HTR-8/SVneo (cell line): ENCODE measurements around the gene PRCP.

Source experiments
- DNase-seq: peaks from one replicate; pipeline ENCODE4 v3.0.0; 2011; ENCODE audit warnings: low spot score, mixed read lengths; ENCODE audit not compliant: insufficient read length
- FAIRE-seq: peaks from 2 replicates; lab custom pipeline; 2011; peaks lifted over from hg19 to GRCh38; lab: Jason Lieb, UNC

Gene PRCP

GRCh38 chr11:82843057-82843795 lies 57.0 kb downstream of the PRCP start:
- FAIRE-seq (no peak), DNase-seq (no peak)

DNA sequence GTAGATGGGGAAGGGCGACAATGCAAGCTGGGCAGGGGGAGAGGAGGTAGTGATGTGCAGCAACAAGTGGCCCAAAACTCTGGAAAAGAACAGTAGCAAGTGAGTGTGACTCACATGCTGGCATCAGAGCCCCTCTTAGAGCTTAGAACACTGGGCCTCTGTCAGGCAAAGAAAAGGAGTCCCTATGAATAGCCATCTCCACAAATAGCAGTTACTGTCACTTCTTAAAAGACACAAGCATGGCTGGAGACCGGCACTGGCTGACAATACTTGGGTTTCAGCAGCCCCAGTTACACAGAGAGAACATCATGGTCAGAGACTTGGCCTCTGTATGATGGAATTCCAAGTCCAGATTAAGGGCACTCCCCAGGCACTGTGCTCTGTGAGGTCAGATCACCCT lies 58.2 kb downstream of the PRCP start:
- FAIRE-seq = no peak
- DNase-seq = no peak

- DNase-seq (no peak), FAIRE-seq (no peak)
These were observed 62.6 kb downstream of the PRCP start for GRCh38 chr11:82837650-82838049.

GRCh38 chr11:82832983-82833382 lies 67.2 kb downstream of the PRCP start:
- FAIRE-seq = no peak
- DNase-seq = no peak

GRCh38 chr11:82831364-82831763 lies 68.9 kb downstream of the PRCP start:
- FAIRE-seq (no peak), DNase-seq (no peak)

GRCh38 chr11:82830746-82831145 lies 69.5 kb downstream of the PRCP start:
- DNase-seq (no peak), FAIRE-seq (no peak)

- DNase-seq (no peak), FAIRE-seq (no peak)
These were observed 71.1 kb downstream of the PRCP start for GRCh38 chr11:82829101-82829500.

DNA sequence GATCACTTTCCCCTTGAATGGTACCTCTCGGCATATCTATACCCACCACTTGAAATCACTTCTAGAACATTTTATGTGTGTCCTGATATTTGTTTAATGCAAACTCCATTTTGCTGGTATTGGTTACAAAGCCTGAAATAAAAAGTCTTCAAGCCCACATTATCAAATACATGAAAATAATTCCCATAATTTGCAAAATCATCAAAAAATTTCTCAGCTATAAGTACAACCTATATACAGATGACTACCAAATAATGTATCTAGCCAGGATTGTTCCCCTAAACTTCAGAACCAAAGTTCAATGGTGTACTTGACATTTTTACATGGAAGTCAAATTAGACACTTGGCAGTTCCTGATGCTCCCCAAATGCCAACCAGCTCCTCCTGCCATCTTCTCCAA lies 71.8 kb downstream of the PRCP start:
- DNase-seq (no peak), FAIRE-seq (no peak)

GRCh38 chr11:82826526-82826925 lies 73.7 kb downstream of the PRCP start:
- no peak for DNase-seq
- FAIRE-seq = no peak

DNA sequence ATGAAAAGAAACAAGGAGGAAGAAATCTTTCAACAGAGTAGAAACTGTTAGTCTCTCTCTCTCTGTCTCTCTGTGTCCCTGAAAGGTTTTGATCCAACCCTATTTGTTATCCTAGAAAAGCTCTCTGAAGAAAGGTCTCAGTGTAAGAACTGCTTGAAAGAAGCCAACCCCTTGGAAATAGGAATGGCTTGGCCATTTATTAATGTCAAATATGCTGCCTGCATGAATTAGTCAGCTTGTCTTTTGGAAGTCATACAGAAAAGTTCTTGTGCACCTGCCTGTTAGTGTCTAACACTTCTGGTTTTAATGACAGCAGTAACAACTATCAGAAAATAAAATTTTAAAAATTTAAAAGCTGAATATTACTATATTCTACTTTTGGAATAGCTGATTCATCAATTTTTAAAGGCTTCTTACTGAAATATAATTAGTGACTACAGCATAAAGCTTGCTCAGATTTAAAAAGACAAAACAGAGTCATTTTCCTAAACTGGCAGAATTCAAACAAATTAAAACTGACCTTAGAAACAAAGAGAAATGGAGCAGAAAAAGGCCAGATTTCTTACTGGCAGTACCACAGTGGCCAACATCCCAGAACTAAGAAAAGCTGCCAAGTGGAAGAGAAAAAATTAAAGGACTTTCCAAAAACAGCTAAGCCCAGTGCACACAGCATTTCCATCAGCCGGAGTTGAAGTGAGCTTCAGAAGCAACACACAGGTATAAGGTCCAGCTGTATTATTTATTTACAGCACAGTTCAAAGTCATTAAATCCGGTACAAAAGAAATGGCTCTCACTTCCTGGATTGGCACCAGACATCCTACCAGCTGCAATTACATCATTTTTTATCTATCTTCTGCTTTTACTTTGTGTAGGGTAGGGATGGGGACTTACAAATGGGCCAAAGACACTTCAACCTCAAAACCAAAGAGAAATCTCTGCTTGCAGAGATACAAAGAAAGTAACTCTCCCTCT lies 76.3 kb downstream of the PRCP start:
- DNase-seq = no peak
- FAIRE-seq = no peak

- DNase-seq (no peak), FAIRE-seq (no peak)
These were observed 81.7 kb downstream of the PRCP start for GRCh38 chr11:82818409-82819043.

DNA sequence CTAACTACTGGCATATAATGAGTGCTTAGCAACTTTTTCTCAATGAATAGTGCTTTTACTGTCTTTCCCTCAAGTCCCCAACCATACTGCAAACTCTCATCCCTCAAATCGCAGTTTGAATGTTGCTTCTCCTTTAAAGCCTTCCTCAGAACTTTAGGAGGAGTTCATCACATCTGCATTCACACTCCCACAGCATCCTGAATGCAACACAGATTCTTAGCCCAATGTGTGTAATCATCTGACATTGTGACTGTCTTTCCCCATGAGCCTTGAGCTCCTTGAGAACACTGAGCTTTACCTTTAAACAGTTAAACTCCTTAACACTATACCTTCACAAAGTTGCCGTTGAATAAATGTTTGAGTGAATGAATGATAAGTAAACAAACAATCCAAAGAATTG lies 84.8 kb downstream of the PRCP start:
- FAIRE-seq (peak; percentile 40), DNase-seq (no peak)

DNA sequence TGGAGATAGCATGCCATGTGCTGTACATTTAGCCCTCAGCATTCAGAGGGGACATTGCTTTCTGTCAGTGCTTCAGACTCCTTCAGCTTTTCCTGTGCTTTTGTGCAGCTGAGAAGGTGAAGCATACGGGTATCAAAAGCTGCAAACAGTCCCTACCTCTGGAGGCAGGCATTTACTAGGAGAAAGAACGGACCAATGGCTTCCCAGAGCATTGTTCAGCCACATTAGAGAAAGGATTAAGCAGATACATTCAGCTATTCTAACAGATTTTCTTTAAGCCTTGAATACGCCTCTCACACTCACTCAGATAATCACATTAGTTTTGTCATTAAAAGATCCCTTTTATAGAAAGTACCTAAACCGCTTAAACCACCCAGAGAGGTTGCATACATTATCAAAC lies 85.9 kb downstream of the PRCP start:
- FAIRE-seq (peak; percentile 42), DNase-seq (no peak)

GRCh38 chr11:82811369-82811768 lies 88.9 kb downstream of the PRCP start:
- no peak for FAIRE-seq
- DNase-seq = no peak

DNA sequence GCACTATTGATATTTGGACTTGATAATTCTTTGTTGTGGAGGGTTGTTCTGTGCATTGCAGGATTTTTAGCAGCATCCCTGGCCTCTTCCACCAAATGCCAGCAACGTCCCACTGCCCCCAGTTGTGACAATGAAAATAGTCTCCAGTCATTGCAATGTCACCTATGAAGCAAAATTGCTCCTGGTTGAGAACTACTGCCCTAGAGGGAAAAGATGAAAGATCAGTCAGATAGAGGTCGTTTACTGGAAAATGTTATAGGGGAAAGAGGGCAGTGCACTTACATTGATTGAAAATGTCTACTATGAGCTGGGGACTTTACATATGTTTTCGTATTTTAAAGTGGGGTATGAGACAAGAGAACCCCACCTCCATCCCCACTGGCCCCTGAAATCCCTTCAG lies 89.5 kb downstream of the PRCP start:
- no peak for DNase-seq
- FAIRE-seq = no peak

DNA sequence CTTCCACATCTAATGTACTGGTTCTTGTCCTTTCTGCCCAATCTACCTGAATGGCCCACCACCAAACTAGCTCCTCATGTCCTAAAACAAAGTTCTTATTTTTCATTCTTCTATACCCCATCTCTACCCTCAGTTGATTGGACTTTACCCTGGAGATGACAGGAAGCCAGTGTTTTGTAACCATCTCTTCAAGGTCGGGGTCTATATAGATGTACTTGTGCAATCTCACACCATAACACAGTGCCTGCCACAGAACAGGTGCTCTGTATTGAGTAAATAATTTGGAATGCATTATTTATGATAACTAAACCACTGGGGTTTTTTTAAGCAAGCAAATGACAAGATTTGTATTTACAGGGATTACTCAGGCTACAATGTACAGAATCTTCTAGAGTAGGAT lies 89.9 kb downstream of the PRCP start:
- no peak for FAIRE-seq
- DNase-seq = no peak

- FAIRE-seq = no peak
These were observed 92.6 kb downstream of the PRCP start for GRCh38 chr11:82807646-82808045.

GRCh38 chr11:82802710-82803109 lies 97.5 kb downstream of the PRCP start:
- FAIRE-seq (peak; percentile 54), DNase-seq (no peak)

More at GRCh38 chr11:82807646-82808045, 92.6 kb downstream of the PRCP start:
- no peak for DNase-seq

DNA sequence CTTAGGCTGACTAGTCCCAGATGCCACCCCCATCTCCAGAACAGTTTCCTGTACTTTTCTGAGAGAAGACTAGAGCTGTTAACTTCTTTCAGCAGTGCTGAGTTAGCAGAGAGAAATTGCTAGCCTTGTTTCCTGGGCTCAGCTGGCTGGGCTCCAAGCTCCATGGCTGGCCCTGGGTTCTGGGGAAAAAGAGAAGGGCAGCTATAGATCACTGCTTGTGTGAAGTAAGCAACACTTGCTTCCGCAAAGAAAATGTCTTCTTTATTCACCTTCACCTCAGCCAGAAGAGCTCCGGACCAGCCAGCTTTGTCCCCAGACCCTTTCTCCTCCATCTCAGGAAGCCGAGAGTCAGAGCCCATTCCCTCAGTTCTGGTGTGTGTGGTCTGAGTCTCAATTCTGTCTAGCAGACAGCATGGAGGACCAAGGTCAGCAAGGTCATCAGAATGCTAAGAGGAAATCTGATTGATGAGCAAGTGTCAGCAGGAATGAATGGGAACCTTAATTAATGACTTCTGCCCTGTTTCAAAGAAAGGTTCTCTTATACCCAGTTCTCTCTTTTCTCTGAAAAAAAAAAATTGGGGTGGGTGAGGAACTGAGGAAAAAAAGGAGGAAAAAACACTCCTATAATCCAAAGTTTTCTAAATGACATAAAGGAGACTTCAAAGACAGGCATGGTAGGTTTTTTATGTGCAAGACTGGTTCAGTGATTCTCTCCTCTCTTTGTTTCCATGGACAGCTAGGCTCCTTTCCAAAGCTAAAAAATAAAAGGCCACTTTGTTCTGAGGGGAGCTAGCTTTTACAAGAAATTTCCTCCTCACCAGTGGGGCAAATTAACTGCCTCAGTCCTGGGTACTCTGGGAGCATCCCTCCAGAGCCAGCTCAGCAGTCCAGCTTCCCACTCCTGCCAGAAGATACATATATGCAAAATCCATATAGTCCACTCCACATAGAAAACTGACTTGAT lies 103.0 kb downstream of the PRCP start:
- DNase-seq (no peak), FAIRE-seq (no peak)

DNA sequence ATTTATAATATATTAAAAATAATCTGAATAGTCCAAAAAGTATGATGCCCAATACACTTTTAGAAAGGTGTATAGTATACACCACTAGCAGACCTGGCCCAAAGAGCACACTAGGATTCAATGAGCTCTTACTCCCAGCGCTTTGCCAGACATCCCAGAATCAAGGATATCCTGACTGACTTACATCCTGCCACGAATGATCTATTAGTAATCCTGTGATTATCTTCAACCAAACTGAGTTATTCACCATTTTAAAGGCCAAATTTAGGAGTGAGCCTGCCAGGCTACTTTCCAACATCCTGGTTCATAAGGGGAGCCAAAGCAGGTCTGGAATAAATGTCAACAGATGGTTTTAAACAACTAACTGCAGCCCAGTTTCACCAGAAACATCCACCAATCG lies 105.7 kb downstream of the PRCP start:
- FAIRE-seq = no peak

More for the DNA sequence above, 105.7 kb downstream of the PRCP start:
- no peak for DNase-seq
